ENCODE measurements around the gene DNM1. TPM values are rescaled to one million over a fixed set of nuclear protein-coding genes. Genes with fewer than 3 reads are reported as not detected.

Gene DNM1
- total and polyA plus RNA-seq, 10 of the 15 experiments (the other 5 are each of a cell fraction or from before 2014, with no cell fraction given), result 0.06 to 0.67 (median 0.19) TPM; not detected in 3

GRCh38 chr9:128242124-128242523 is 38.9 kb downstream of the DNM1 start (continued):
- TF ChIP-seq ZSCAN29 (IDR thresholded peaks at IDR 0.05) (no peak), HDAC2 (IDR thresholded peaks at IDR 0.05) (no peak)

DNA sequence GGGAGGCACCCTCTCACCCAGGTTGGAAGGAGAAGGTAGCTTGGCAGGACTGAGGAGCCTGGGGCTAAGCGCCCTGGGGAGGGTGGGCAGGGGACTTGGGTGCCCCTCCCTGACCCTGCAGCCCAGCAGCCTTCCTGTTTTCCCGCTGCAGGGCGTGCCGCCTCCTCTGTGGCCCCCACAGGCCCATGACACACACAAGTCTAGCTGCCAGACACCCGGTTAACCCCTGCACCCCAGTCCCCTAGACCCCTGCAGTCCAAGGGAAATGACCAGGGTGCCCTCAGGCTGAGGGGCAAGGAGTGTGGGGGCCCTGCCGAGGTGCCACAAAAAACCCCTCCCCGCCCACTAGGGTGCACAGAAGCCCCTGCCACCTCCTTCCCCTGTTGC is 39.6 kb downstream of the DNM1 start:
- H3K27ac ChIP-seq (ENCODE audit: control insufficient read depth, insufficient read depth), result no peak overlapping the region
- no peak overlapping the region for H3K9ac ChIP-seq (ENCODE audit: control insufficient read depth, insufficient read depth, low read length)
- no peaks in the 10 kb centered on the region for H3K79me2 ChIP-seq (ENCODE audit: control insufficient read depth, insufficient read depth, low read length)
- intact Hi-C loops (cut with micrococcal nuclease; ENCODE audit: unreplicated experiment) (no loop called here), in situ Hi-C loops (cut with MboI) (no loop called here)
- H3K9me3 ChIP-seq (replicated peaks; ENCODE audit: control insufficient read depth, insufficient read depth, low read length), result no peaks in the 10 kb centered on the region
- H3K4me2 ChIP-seq (ENCODE audit: control insufficient read depth, insufficient read depth), result no peak overlapping the region
- FAIRE-seq (no peak), DNase-seq (ENCODE audit: low read depth, low spot score) (no peak), ATAC-seq (no peak)
- H2AFZ ChIP-seq (ENCODE audit: control insufficient read depth, low read depth, low read length), result no peak overlapping the region
- no peaks in the 10 kb centered on the region for H3K27me3 ChIP-seq (replicated peaks in 1 of 2; ENCODE audit: control insufficient read depth in 2 of 2, insufficient read depth in 2 of 2, low read length in 1 of 2)
- H3K4me1 ChIP-seq (ENCODE audit: control insufficient read depth, insufficient read depth, low read length), result no peaks in the 10 kb centered on the region
- TF ChIP-seq, protein P1, sequence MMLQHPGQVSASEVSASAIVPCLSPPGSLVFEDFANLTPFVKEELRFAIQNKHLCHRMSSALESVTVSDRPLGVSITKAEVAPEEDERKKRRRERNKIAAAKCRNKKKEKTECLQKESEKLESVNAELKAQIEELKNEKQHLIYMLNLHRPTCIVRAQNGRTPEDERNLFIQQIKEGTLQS (IDR thresholded peaks at IDR 0.05; ENCODE audit: borderline replicate concordance, extremely low read depth, low read depth, low read length), result no peak
- no peak for TF ChIP-seq YY1 (IDR thresholded peaks at IDR 0.05; ENCODE audit: low read depth, low read length)
- TF ChIP-seq, protein P2, sequence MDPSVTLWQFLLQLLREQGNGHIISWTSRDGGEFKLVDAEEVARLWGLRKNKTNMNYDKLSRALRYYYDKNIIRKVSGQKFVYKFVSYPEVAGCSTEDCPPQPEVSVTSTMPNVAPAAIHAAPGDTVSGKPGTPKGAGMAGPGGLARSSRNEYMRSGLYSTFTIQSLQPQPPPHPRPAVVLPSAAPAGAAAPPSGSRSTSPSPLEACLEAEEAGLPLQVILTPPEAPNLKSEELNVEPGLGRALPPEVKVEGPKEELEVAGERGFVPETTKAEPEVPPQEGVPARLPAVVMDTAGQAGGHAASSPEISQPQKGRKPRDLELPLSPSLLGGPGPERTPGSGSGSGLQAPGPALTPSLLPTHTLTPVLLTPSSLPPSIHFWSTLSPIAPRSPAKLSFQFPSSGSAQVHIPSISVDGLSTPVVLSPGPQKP (IDR thresholded peaks at IDR 0.05; ENCODE audit: low read depth, low read length), result no peak
- TF ChIP-seq, protein P3, sequence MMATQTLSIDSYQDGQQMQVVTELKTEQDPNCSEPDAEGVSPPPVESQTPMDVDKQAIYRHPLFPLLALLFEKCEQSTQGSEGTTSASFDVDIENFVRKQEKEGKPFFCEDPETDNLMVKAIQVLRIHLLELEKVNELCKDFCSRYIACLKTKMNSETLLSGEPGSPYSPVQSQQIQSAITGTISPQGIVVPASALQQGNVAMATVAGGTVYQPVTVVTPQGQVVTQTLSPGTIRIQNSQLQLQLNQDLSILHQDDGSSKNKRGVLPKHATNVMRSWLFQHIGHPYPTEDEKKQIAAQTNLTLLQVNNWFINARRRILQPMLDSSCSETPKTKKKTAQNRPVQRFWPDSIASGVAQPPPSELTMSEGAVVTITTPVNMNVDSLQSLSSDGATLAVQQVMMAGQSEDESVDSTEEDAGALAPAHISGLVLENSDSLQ (IDR thresholded peaks at IDR 0.05), result no peak
- TF ChIP-seq SREBF2 (IDR thresholded peaks at IDR 0.05; ENCODE audit: low read length), result no peak
- TF ChIP-seq EGR1 (IDR thresholded peaks at IDR 0.05; ENCODE audit: borderline replicate concordance in 1 of 2, low read depth in 2 of 2, low read length in 2 of 2), result no peak
- no peak for TF ChIP-seq GABPA (IDR thresholded peaks at IDR 0.05; ENCODE audit: low read depth)
- no peak for TF ChIP-seq TCF7 (IDR thresholded peaks at IDR 0.05; ENCODE audit: borderline replicate concordance)
- TF ChIP-seq, protein P4, sequence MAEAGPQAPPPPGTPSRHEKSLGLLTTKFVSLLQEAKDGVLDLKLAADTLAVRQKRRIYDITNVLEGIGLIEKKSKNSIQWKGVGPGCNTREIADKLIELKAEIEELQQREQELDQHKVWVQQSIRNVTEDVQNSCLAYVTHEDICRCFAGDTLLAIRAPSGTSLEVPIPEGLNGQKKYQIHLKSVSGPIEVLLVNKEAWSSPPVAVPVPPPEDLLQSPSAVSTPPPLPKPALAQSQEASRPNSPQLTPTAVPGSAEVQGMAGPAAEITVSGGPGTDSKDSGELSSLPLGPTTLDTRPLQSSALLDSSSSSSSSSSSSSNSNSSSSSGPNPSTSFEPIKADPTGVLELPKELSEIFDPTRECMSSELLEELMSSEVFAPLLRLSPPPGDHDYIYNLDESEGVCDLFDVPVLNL (IDR thresholded peaks at IDR 0.05; ENCODE audit: low read depth, low read length), result no peak
- no peak for TF ChIP-seq CBX3 (IDR thresholded peaks at IDR 0.05; ENCODE audit: borderline replicate concordance, low read depth)
- TF ChIP-seq NR2C2 (IDR thresholded peaks at IDR 0.05; ENCODE audit: borderline replicate concordance, control insufficient read depth, insufficient read length, low read depth), result no peak
- no peak for TF ChIP-seq GATAD2B (conservative IDR thresholded peaks at IDR 0.05; ENCODE audit: low read depth)
- TF ChIP-seq, protein P5, sequence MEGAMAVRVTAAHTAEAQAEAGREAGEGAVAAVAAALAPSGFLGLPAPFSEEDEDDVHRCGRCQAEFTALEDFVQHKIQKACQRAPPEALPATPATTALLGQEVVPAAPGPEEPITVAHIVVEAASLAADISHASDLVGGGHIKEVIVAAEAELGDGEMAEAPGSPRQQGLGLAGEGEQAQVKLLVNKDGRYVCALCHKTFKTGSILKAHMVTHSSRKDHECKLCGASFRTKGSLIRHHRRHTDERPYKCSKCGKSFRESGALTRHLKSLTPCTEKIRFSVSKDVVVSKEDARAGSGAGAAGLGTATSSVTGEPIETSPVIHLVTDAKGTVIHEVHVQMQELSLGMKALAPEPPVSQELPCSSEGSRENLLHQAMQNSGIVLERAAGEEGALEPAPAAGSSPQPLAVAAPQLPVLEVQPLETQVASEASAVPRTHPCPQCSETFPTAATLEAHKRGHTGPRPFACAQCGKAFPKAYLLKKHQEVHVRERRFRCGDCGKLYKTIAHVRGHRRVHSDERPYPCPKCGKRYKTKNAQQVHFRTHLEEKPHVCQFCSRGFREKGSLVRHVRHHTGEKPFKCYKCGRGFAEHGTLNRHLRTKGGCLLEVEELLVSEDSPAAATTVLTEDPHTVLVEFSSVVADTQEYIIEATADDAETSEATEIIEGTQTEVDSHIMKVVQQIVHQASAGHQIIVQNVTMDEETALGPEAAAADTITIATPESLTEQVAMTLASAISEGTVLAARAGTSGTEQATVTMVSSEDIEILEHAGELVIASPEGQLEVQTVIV (IDR thresholded peaks at IDR 0.05; ENCODE audit: borderline replicate concordance, partially characterized antibody), result no peak
- no peak for TF ChIP-seq NFXL1 (IDR thresholded peaks at IDR 0.05; ENCODE audit: borderline replicate concordance)
- no peak for TF ChIP-seq ATF7 (IDR thresholded peaks at IDR 0.05; ENCODE audit: low read depth)
- POLR2A ChIA-PET, result no interaction called here
- no peaks in the 10 kb centered on the region for H3K36me3 ChIP-seq (ENCODE audit: control insufficient read depth in 2 of 2, insufficient read depth in 2 of 2, low read length in 1 of 2)
- SMC1A ChIA-PET (ENCODE audit: uncharacterized antibody, unreplicated experiment), result no interaction called here
- CTCF ChIA-PET, result no interaction called here
- 12% methylated on average over 6 of the region's 7 CpGs for WGBS (ENCODE audit: insufficient coverage, insufficient replicate concordance, low lambda C conversion rate, missing lambda C conversion rate)
- RAD21 ChIA-PET (ENCODE audit: unreplicated experiment), result no interaction called here
- no peak overlapping the region for H3K4me3 ChIP-seq
- no TSS peak for BruUV-seq (replicated peaks)
- no peaks in the 10 kb centered on the region for H4K20me1 ChIP-seq (ENCODE audit: control insufficient read depth, insufficient read depth)
